Hypothalamus (tissue), 51 donors: ENCODE data around the gene ZNF415.

Experiments used
- DNase-seq, 51 donors: peaks; one replicate each; lab custom pipeline; 2025; lab: John Stamatoyannopoulos, UW

Gene ZNF415

GRCh38 chr19:53057904-53058580 is 74.7 kb downstream of the ZNF415 start:
- peak in 2 of 51 donors; percentile 4 to 6 for DNase-seq
